ENCODE measurements around the gene CARD9. TPM values are rescaled to one million over a fixed set of nuclear protein-coding genes. Genes with fewer than 3 reads are reported as not detected.

Gene CARD9
- total and polyA plus RNA-seq, 11 donors: 0.30 to 7.1 (median 0.77) TPM

GRCh38 chr9:136391737-136392537, 18.5 kb upstream of the CARD9 start:
- peaks cover 0 to 98% (median 92%) of the 10 kb centered on the region in 9 donors for H3K36me3 ChIP-seq
- DNase-seq: no peak
- 88 to 94% (median 92%) methylated on average over 20 to 28 of the region's 28 CpGs for WGBS, 4 donors

GRCh38 chr9:136389396-136389795, 15.9 kb upstream of the CARD9 start:
- Histone ChIP-seq H3K9me3 (no peaks in the 10 kb centered on the region), H3K4me3 (no peak overlapping the region), H3K4me1 (no peaks in the 10 kb centered on the region), H3K27ac (no peak overlapping the region), H3K36me3 (peaks cover 0 to 95% (median 86%) of the 10 kb centered on the region in 9 donors), H3K27me3 (no peaks in the 10 kb centered on the region)
- no peak for ATAC-seq
- no peak for DNase-seq
- WGBS, 4 donors: 85 to 89% (median 87%) methylated on average over 14 of the region's 14 CpGs
- TF ChIP-seq CTCF (IDR thresholded peaks at IDR 0.05) (no peak), POLR2A (IDR thresholded peaks at IDR 0.05) (no peak)
- intact Hi-C loops (cut with DNase I): no loop called here

More at GRCh38 chr9:136391737-136392537, 18.5 kb upstream of the CARD9 start:
- intact Hi-C loops (cut with DNase I): no loop called here
- no peak overlapping the region for H3K27ac ChIP-seq
- no peak overlapping the region for H3K4me3 ChIP-seq
- ATAC-seq: no peak
- H3K4me1 ChIP-seq: no peaks in the 10 kb centered on the region
- TF ChIP-seq CTCF (IDR thresholded peaks at IDR 0.05): no peak
- no peak for TF ChIP-seq POLR2A (IDR thresholded peaks at IDR 0.05)
- no peaks in the 10 kb centered on the region for H3K27me3 ChIP-seq
- no peaks in the 10 kb centered on the region for H3K9me3 ChIP-seq

- no peaks in the 10 kb centered on the region for H3K4me1 ChIP-seq
- no peak for ATAC-seq
- peaks cover 0 to 95% (median 84%) of the 10 kb centered on the region in 9 donors for H3K36me3 ChIP-seq
- intact Hi-C loops (cut with DNase I): no loop called here
- 93 to 97% (median 96%) methylated on average over 19 of the region's 19 CpGs for WGBS, 4 donors
- DNase-seq: no peak
- H3K4me3 ChIP-seq: no peak overlapping the region
- no peak for TF ChIP-seq CTCF (IDR thresholded peaks at IDR 0.05)
- TF ChIP-seq POLR2A (IDR thresholded peaks at IDR 0.05): no peak
- no peaks in the 10 kb centered on the region for H3K9me3 ChIP-seq
- H3K27ac ChIP-seq: no peak overlapping the region
- no peaks in the 10 kb centered on the region for H3K27me3 ChIP-seq
Observed at GRCh38 chr9:136387217-136387616, 13.7 kb upstream of the CARD9 start.

GRCh38 chr9:136386018-136386417, 12.5 kb upstream of the CARD9 start:
- Histone ChIP-seq H3K9me3 (no peaks in the 10 kb centered on the region), H3K4me3 (no peak overlapping the region), H3K36me3 (peaks cover 0 to 94% (median 79%) of the 10 kb centered on the region in 9 donors), H3K4me1 (peaks cover 0 to 8% (median 0%) of the 10 kb centered on the region in 12 donors), H3K27ac (no peak overlapping the region), H3K27me3 (no peaks in the 10 kb centered on the region)
- ATAC-seq (no peak), DNase-seq (no peak)
- WGBS, 4 donors: 90 to 93% (median 92%) methylated on average over 13 of the region's 13 CpGs
- intact Hi-C loops (cut with DNase I): no loop called here
- no peak for TF ChIP-seq POLR2A (IDR thresholded peaks at IDR 0.05)
- TF ChIP-seq CTCF (IDR thresholded peaks at IDR 0.05): no peak

Data from heart left ventricle (tissue), 16 donors.